PC-3 (cell line): ENCODE results near the gene DYNLT2B.

Experiments used
- EZH2 ChIP-seq: fragments of 300-600 bp; sonication (generic); IDR thresholded peaks from one replicate; pipeline ENCODE4 v1.6.1; 2017; ENCODE audit warnings: antibody characterized with exemption, mild to moderate bottlenecking, low read length; ENCODE audit not compliant: unreplicated experiment
- EZH2phosphoT487 ChIP-seq: fragments of 300-600 bp; sonication (generic); IDR thresholded peaks from 2 replicates; pipeline ENCODE4 v1.6.1; 2018; ENCODE audit warnings: mild to moderate bottlenecking, antibody characterized with exemption, low read length, borderline replicate concordance
- TF ChIP-seq, protein P1 (sequence below): fragments of 300-600 bp; sonication (generic); conservative IDR thresholded peaks from 2 replicates; pipeline ENCODE4 v1.5.1; 2017; ENCODE audit warnings: antibody characterized with exemption, low read depth, mild to moderate bottlenecking, low read length

DNA sequence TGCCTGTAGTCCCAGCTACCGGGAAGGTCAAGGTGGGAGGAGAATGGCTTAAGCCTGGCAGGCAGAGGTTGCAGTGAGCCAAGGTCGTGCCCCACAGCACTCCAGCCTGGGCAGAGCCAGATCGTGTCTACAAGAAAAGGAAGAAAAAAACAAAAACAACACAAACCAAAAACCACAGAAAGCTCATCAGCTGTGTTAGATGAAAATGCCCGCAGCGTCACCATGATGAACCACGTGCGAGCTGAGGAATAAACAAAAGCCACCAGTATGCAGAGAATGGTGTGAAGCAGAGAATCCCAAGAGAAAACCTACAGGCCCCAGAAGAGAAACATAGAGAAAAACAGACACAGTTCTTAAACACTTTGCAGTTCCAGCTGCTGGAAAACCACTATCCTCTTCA is 39.9 kb upstream of the DYNLT2B start:
- TF ChIP-seq, protein P1, sequence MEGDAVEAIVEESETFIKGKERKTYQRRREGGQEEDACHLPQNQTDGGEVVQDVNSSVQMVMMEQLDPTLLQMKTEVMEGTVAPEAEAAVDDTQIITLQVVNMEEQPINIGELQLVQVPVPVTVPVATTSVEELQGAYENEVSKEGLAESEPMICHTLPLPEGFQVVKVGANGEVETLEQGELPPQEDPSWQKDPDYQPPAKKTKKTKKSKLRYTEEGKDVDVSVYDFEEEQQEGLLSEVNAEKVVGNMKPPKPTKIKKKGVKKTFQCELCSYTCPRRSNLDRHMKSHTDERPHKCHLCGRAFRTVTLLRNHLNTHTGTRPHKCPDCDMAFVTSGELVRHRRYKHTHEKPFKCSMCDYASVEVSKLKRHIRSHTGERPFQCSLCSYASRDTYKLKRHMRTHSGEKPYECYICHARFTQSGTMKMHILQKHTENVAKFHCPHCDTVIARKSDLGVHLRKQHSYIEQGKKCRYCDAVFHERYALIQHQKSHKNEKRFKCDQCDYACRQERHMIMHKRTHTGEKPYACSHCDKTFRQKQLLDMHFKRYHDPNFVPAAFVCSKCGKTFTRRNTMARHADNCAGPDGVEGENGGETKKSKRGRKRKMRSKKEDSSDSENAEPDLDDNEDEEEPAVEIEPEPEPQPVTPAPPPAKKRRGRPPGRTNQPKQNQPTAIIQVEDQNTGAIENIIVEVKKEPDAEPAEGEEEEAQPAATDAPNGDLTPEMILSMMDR: no peak
- TF ChIP-seq EZH2phosphoT487 (no peak), EZH2 (no peak)
